WTC11 (cell line): ENCODE measurements around the gene CD72.

ENCODE experiments used
- AFF4 ChIP-seq: sonication (generic); formaldehyde crosslinking; IDR thresholded peaks from 2 replicates; pipeline ENCODE4 v1.8.1; 2023; ENCODE audit warnings: mild to moderate bottlenecking, missing genetic modification reagents, borderline replicate concordance
- CTCF ChIP-seq: fragments of 200-600 bp; IDR thresholded peaks from 2 replicates; pipeline ENCODE4 v1.8.0; 2022; ENCODE audit warnings: antibody characterized with exemption
- FOXK1 ChIP-seq: sonication (generic); formaldehyde crosslinking; IDR thresholded peaks from 2 replicates; pipeline ENCODE4 v1.8.0; 2022; ENCODE audit warnings: mild to moderate bottlenecking, moderate library complexity, missing genetic modification reagents
- MAX ChIP-seq: sonication (generic); formaldehyde crosslinking; IDR thresholded peaks from 2 replicates; pipeline ENCODE4 v1.8.0; 2022; ENCODE audit warnings: mild to moderate bottlenecking, missing genetic modification reagents
- MLX ChIP-seq: sonication (generic); formaldehyde crosslinking; IDR thresholded peaks from 2 replicates; pipeline ENCODE4 v1.8.1; 2023; ENCODE audit warnings: mild to moderate bottlenecking, missing genetic modification reagents, moderate library complexity
- MXD4 ChIP-seq: fragments of 250-450 bp; sonication (Bioruptor Pico); IDR thresholded peaks from 2 replicates; pipeline ENCODE4 v1.8.0; 2021; ENCODE audit warnings: mild to moderate bottlenecking, moderate library complexity, borderline replicate concordance
- NFYB ChIP-seq: sonication (generic); formaldehyde crosslinking; conservative IDR thresholded peaks from 2 replicates; pipeline ENCODE4 v1.8.0; 2022; ENCODE audit warnings: low read depth, missing genetic modification reagents
- RORB ChIP-seq: fragments of 250-450 bp; sonication (Bioruptor Pico); IDR thresholded peaks from 2 replicates; pipeline ENCODE4 v1.9.0; 2021; ENCODE audit warnings: mild to moderate bottlenecking
- ZNF281 ChIP-seq: sonication (generic); formaldehyde crosslinking; IDR thresholded peaks from 2 replicates; pipeline ENCODE4 v1.8.0; 2023; ENCODE audit warnings: mild to moderate bottlenecking, missing genetic modification reagents

GRCh38 chr9:35627575-35627974 is 9.4 kb upstream of the CD72 start:
- TF ChIP-seq NFYB (no peak), MAX (CRISPR knock-in tag) (no peak), RORB (CRISPR knock-in tag) (no peak), MLX (CRISPR knock-in tag) (no peak), AFF4 (CRISPR knock-in tag) (no peak), FOXK1 (CRISPR knock-in tag) (no peak), CTCF (no peak), ZNF281 (CRISPR knock-in tag) (no peak), MXD4 (no peak)
